Stomach (tissue), 9 donors: Measurements from ENCODE around the gene SHOC2. TPM values are rescaled to one million over a fixed set of nuclear protein-coding genes. Genes with fewer than 3 reads are reported as not detected.

ENCODE experiments used
- DNase-seq, 2 donors: peaks; one replicate each; pipeline versions ENCODE4 v3.0.0 to v3.0.0-alpha.2; 2013 to 2019
- H3K27ac ChIP-seq, 5 donors: fragments of 200-600 bp in 4 of 5; sonication (generic) in 4 of 5; one replicate each; pipeline ENCODE4 v1.5.1; 2013 to 2019; ENCODE audit warnings: mild to moderate bottlenecking in 1 of 5, moderate library complexity in 1 of 5
- H3K27me3 ChIP-seq, 3 donors: fragments of 200-600 bp; sonication (generic); one replicate each; pipeline ENCODE4 v1.5.1; 2017 to 2019; ENCODE audit warnings: mixed run types in 1 of 3
- H3K36me3 ChIP-seq, 4 donors: fragments of 200-600 bp; sonication (generic); 1 replicate in 3 of 4; 2 replicates in 1 of 4; pipeline ENCODE4 v1.5.1; 2016 to 2019
- H3K4me1 ChIP-seq, 4 donors: fragments of 200-600 bp; sonication (generic); one replicate each; pipeline ENCODE4 v1.5.1; 2016 to 2019
- H3K4me3 ChIP-seq, 4 donors: fragments of 200-600 bp; sonication (generic) in 3 of 4; one replicate each; pipeline ENCODE4 v1.5.1; 2016 to 2019; ENCODE audit warnings: mild to moderate bottlenecking in 1 of 4
- H3K9me3 ChIP-seq, 4 donors: fragments of 200-600 bp; sonication (generic); one replicate each; pipeline ENCODE4 v1.5.1; 2016 to 2019
- EP300 ChIP-seq: sonication (generic); formaldehyde crosslinking; IDR thresholded peaks from one replicate; pipeline ENCODE4 v1.6.1; 2017; ENCODE audit warnings: antibody characterized with exemption
- POLR2A ChIP-seq, 4 donors: fragments of 450-650 bp; IDR thresholded peaks; one replicate each; pipeline ENCODE4 v1.6.1; 2016; ENCODE audit warnings: antibody characterized with exemption in 4 of 4, control low read depth in 2 of 4, mild to moderate bottlenecking in 1 of 4, moderate library complexity in 1 of 4
- POLR2AphosphoS5 ChIP-seq, 3 donors: sonication (generic); formaldehyde crosslinking; IDR thresholded peaks; one replicate each; pipeline ENCODE4 v1.6.1; 2016; ENCODE audit warnings: antibody characterized with exemption in 3 of 3
- WGBS, 5 donors: extraction: QIAGEN DNeasy Blood & Tissue Kit in 3 of 5; methylation state at CpG; one replicate each; pipeline versions ENCODE4 v1.1.5 to v1.1.7; 2013 to 2018; 5-methylcytosine and 5-hydroxymethylcytosine counted together
- intact Hi-C: fragments of 100-400 bp; cut with DNase I; formaldehyde crosslinking; loops from one replicate; pipeline ENCODE4 v1.15.1; 2023; ENCODE audit warnings: low total_unique reads
- polyA plus RNA-seq, 3 donors: library from polyadenylated mRNA; stranded (reverse); fragments of 200-250 nt; gene quantifications; one replicate each; pipeline ENCODE4 v1.2.3, GENCODE V29; 2013
- small RNA-seq, 4 donors: library from RNA; depleted of rRNA; stranded (forward); fragments of <200 nt; gene quantifications; one replicate each; pipeline ENCODE3, GENCODE V24; 2016
- total RNA-seq, 5 donors: library from RNA; depleted of rRNA; stranded (reverse); fragments of >200 nt; gene quantifications; one replicate each; pipeline versions ENCODE4 v1.1.0 to v1.2.3, GENCODE V29; 2014 to 2016
- TF ChIP-seq, protein P1 (sequence below), 7 experiments: fragments of 450-650 bp in 4 of 7; fragments of 200-600 bp in 3 of 7; sonication (generic) in 3 of 7; IDR thresholded peaks; one replicate each; pipeline ENCODE4 v1.5.1; 2016 to 2019; ENCODE audit warnings: antibody characterized with exemption in 7 of 7, control low read depth in 2 of 7, mild to moderate bottlenecking in 1 of 7
- donor health status: healthy with polysubstance abuse.
- donor health status: Bipolar disorder and iron deficiency.
- donor health status: healthy.

The SHOC2 gene
- total and polyA plus RNA-seq, 8 donors, result 13.2 to 550 (median 37.6) TPM

DNA sequence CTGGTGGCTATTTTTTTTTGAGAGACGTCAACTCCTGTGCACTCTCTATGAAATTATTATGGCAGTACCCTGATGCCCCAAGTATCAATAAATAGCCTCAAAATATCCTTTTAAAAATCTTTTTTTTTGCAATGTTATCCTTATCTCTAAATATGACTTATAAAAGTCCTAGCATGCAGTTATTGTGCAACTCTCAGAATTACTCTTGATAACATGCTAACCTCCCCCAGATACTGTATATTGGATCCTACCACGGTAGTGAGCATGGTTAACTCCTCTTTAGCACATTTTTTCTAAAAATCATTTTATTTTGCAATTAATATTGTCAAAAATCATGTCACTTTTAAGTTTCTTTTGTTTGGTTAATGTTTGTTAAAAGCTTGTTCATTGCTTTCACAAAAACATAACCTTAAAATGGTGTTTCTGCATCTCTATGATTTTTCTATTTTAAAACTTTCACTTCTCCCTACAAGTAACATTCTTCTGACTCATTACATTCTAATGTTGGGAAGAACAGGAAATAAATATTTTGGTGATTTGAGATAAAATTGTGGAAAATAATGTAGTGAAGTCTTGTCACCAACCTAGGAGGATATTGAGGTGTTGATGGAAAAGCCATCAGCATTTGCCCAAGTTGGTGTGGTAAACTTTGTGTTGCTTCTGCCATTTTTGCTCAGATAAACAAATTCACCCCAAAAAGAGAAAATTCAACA lies 115.3 kb downstream of the SHOC2 start:
- DNase-seq, result no peak
- H3K9me3 ChIP-seq, result peaks cover 5 to 37% (median 29%) of the 10 kb centered on the region in 4 donors
- H3K4me3 ChIP-seq, result no peak overlapping the region
- TF ChIP-seq POLR2A (IDR thresholded peaks at IDR 0.05), result no peak
- no peak overlapping the region for H3K27ac ChIP-seq
- no peaks in the 10 kb centered on the region for H3K4me1 ChIP-seq
- peaks cover 0 to 21% (median 0%) of the 10 kb centered on the region in 4 donors for H3K36me3 ChIP-seq
- no peaks in the 10 kb centered on the region for H3K27me3 ChIP-seq
- intact Hi-C loops, result no loop called here
- WGBS, 5 donors, result 85 to 86% (median 86%) methylated on average over 2 of the region's 2 CpGs

DNA sequence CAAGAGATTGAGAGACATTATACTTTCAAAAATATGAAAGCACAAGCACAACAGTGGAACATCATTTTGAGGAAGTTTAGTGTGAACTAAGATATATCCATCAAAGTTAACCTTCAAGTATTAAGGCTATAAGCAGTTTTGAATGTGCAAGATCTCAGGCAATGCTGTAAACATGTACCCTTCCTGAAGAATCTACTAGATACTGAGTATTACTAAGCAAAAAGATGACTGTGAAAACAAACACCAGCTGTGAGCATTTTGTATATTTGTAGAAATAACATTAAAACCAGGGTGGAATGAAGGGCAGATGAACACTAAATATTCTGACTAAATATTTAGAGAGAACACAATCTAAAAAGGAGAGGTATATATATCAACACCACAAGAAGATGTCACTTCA lies 116.1 kb downstream of the SHOC2 start:
- no peak overlapping the region for H3K4me3 ChIP-seq
- H3K27ac ChIP-seq, result no peak overlapping the region
- H3K4me1 ChIP-seq, result no peaks in the 10 kb centered on the region
- intact Hi-C loops, result no loop called here
- H3K36me3 ChIP-seq, result peaks cover 0 to 16% (median 0%) of the 10 kb centered on the region in 4 donors
- H3K9me3 ChIP-seq, result peaks cover 7 to 42% (median 35%) of the 10 kb centered on the region in 4 donors
- DNase-seq, result no peak
- no peaks in the 10 kb centered on the region for H3K27me3 ChIP-seq
- TF ChIP-seq POLR2A (IDR thresholded peaks at IDR 0.05) (no peak), POLR2AphosphoS5 (IDR thresholded peaks at IDR 0.05) (no peak)

DNA sequence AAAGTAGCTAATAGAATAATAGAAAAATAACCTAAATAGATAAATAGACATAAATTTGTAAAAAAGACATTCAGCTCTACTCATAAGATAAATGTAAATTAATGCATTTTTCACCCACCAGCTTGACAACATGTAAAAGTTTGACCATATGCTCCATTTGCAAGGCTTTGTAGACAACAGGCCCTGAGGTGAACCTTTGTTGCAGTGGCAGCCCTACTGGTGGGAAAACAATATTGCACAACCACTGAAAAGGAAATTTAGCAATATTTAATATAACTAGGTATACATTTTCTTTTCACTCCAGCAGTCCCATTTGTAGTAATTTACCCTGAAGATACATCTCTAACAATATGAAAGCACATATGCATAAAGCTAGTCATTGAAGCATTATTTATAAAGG lies 118.5 kb downstream of the SHOC2 start:
- Histone ChIP-seq H3K27ac (no peak overlapping the region), H3K4me3 (no peak overlapping the region), H3K4me1 (no peaks in the 10 kb centered on the region), H3K27me3 (no peaks in the 10 kb centered on the region), H3K36me3 (peaks cover 0 to 3% (median 0%) of the 10 kb centered on the region in 4 donors), H3K9me3 (peaks cover 6 to 54% (median 35%) of the 10 kb centered on the region in 4 donors)
- no peak for DNase-seq
- intact Hi-C loops, result no loop called here
- TF ChIP-seq EP300, result no peak
- TF ChIP-seq, protein P1, sequence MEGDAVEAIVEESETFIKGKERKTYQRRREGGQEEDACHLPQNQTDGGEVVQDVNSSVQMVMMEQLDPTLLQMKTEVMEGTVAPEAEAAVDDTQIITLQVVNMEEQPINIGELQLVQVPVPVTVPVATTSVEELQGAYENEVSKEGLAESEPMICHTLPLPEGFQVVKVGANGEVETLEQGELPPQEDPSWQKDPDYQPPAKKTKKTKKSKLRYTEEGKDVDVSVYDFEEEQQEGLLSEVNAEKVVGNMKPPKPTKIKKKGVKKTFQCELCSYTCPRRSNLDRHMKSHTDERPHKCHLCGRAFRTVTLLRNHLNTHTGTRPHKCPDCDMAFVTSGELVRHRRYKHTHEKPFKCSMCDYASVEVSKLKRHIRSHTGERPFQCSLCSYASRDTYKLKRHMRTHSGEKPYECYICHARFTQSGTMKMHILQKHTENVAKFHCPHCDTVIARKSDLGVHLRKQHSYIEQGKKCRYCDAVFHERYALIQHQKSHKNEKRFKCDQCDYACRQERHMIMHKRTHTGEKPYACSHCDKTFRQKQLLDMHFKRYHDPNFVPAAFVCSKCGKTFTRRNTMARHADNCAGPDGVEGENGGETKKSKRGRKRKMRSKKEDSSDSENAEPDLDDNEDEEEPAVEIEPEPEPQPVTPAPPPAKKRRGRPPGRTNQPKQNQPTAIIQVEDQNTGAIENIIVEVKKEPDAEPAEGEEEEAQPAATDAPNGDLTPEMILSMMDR (IDR thresholded peaks at IDR 0.05), result no peak
- no peak for TF ChIP-seq POLR2AphosphoS5 (IDR thresholded peaks at IDR 0.05)
- TF ChIP-seq POLR2A (IDR thresholded peaks at IDR 0.05), result no peak

DNA sequence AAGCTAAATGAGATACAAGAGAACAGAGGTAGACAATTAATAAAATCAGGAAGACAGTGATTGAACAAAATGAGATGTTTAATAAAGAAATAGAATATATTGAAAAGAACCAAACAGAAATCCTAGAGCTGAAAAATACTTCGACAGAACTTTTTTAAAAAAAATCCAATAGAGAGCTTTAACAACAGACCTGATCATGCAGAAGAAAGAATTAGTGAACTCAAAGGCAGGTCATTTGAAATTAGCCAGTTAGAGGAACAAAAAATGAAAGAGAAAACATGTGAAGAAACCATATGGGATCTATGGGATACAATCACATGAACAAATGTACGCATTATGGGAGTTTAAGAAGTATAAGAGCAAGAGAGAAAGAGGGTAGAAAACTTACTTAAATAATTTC lies 120.1 kb downstream of the SHOC2 start:
- H3K4me3 ChIP-seq, result no peak overlapping the region
- intact Hi-C loops, result no loop called here
- H3K36me3 ChIP-seq, result no peaks in the 10 kb centered on the region
- H3K4me1 ChIP-seq, result no peaks in the 10 kb centered on the region
- no peaks in the 10 kb centered on the region for H3K27me3 ChIP-seq
- TF ChIP-seq EP300 (no peak), POLR2A (IDR thresholded peaks at IDR 0.05) (no peak), POLR2AphosphoS5 (IDR thresholded peaks at IDR 0.05) (no peak)
- TF ChIP-seq, protein P1 (IDR thresholded peaks at IDR 0.05), result no peak
- 86 to 95% (median 90%) methylated on average over 2 of the region's 2 CpGs for WGBS, 5 donors
- H3K9me3 ChIP-seq, result peaks cover 3 to 57% (median 36%) of the 10 kb centered on the region in 4 donors
- no peak for DNase-seq
- H3K27ac ChIP-seq, result no peak overlapping the region

DNA sequence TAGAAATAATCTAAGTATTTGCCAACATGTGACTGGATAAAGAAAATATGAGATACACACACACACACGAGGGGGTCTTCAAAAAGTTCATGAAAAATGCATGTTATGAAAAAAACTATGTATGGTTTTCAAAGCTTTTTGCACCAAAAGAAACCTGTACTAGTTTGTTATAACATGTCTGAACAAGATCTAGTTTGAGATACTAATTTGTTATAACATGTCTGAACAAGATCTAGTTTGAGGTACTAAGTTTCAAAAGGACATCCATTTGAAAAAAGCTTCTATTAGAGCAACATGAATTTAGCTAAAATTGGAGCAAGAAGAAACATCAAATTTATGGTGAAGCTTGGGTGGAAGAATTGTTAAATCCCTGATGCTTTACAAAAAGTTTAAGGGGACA lies 137.6 kb downstream of the SHOC2 start:
- Histone ChIP-seq H3K27me3 (no peaks in the 10 kb centered on the region), H3K4me3 (no peak overlapping the region), H3K27ac (no peak overlapping the region), H3K9me3 (peaks cover 0 to 16% (median 10%) of the 10 kb centered on the region in 4 donors), H3K4me1 (no peaks in the 10 kb centered on the region), H3K36me3 (no peaks in the 10 kb centered on the region)
- intact Hi-C loops, result no loop called here
- TF ChIP-seq, protein P1 (IDR thresholded peaks at IDR 0.05), result no peak
- TF ChIP-seq POLR2AphosphoS5 (IDR thresholded peaks at IDR 0.05) (no peak), EP300 (no peak), POLR2A (IDR thresholded peaks at IDR 0.05) (no peak)
- no peak for DNase-seq
- WGBS, 5 donors, result 40 to 58% (median 49%) methylated on average over 1 of the region's 1 CpG

Small RNAs within 50 kb of the gene (small RNA-seq; reads per million reads assigned to genes)
- gene MIR548E, result 0.07 to 1.5 (median 0.70) reads per million in 4 donors

Other genes starting within 250 kb of the SHOC2 start
- 100 to 1,000 TPM in 3 of 5 donors, 10 to 100 TPM in 2; 39.3 to 605 (median 130) TPM for gene PDCD4, start 47.7 kb upstream of the SHOC2 start, total RNA-seq
- 100 to 1,000 TPM; 111 to 122 (median 115) TPM for gene PDCD4, start 47.7 kb upstream of the SHOC2 start, polyA plus RNA-seq
- gene BBIP1, start 424 bp upstream of the SHOC2 start, total RNA-seq, result 100 to 1,000 TPM in 1 of 5 donors, 10 to 100 TPM in 3, under 1 TPM in 1; 0.58 to 125 (median 32.7) TPM
- 10 to 100 TPM; 21.7 to 27.0 (median 21.8) TPM for gene BBIP1, start 424 bp upstream of the SHOC2 start, polyA plus RNA-seq
- gene ADRA2A, start 157.4 kb downstream of the SHOC2 start, total RNA-seq, result 1 to 10 TPM in 2 of 5 donors, under 1 TPM in 2, not detected in 1; 0.58 to 4.9 (median 1.2) TPM
- under 1 TPM; 0.25 to 0.65 (median 0.31) TPM for gene ADRA2A, start 157.4 kb downstream of the SHOC2 start, polyA plus RNA-seq